OCI-M2 (cell line): ENCODE data around the gene CACNA1C.

Experiments
- DNase-seq: peaks from one replicate; lab custom pipeline; 2025; ENCODE audit not compliant: unreplicated experiment; lab: John Stamatoyannopoulos, UW

CACNA1C gene

DNA sequence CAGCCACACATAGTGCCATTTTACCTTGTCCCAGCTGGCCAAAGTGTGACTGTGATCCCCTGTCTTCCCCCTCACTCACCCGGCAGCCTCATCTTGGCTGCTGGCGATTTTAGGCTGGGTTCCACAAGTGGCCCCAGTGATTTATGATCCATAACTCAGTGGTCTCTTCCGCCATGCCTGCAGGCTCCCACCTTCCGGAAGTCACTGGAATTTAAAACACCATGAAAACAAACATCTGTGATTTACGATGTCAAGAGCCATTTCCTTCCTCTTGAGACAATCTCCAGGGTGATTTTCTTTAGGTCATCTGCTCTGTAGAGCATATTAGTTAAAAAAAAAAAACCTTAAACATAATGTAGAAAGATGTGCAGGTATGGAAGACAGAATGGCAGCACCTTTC, 282.3 kb downstream of the CACNA1C start:
- no peak for DNase-seq

GRCh38 chr12:2335513-2335912, 282.7 kb downstream of the CACNA1C start:
- no peak for DNase-seq

DNA sequence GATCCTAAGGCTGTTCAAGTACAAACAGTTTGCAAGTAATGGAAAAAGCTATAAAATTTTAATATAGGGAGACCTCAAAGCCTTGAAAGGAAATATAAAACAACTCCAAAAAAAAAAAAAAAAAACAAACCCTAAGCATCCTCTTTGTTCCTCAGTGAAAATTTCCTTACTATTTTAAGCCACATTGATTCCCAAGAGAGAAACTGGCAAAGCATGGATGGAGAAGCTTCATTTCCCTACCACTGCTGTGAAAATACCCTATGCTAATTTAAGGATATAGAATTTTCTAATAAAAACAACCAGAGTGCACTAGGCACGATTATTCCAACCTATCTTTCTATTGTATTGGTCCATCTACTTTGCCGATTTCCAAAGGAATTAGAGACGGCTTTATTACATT, 283.1 kb downstream of the CACNA1C start:
- DNase-seq, result no peak

- no peak for DNase-seq
Measured at GRCh38 chr12:2336409-2336829, 283.6 kb downstream of the CACNA1C start.

DNA sequence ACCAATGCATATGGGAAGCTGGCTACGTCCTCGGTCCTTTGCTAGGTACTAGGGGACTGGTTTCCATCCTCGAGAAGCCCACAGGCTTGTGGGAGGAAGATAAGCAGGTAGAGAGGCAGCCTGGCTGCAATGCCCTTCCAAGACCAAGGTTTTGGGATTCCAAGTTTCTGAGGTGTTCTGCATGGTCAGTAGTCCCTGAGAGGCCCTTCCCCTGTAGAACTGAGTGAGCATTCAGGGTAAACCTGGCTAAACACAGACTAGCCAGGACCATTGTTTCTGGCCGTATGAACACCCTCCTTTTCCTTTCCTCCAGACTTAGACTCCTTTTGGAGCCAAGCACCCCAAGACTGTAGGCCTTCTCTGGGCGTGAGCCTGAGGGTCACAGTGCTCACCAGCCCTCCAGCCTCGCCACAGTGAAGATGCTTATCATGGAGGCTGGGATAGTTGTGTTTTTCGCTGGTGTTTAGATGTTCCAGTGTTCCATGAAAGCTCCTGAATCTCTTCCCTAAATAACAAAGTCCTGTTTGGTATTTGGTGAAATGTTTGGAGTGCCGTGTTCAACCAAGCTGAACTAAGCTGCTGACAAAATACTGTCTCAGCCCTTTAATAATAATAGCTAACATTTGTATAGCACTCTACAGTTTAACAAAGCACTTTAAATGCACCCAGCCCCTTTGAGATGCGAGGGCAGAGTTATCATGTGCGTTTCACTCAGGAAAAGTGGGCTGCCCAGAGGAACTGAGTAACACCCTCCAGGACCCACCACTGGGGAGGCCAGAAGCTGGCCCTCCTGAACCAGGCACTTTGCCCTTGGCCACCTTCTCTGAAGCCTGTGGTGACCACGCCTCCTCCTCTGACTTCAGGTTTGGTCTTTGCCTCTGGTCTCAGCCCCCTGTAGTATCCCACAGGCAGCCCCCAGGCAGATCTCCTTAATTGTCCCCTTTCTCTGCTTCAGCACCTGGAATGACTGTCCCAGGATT, 284.5 kb downstream of the CACNA1C start:
- DNase-seq, result no peak

DNA sequence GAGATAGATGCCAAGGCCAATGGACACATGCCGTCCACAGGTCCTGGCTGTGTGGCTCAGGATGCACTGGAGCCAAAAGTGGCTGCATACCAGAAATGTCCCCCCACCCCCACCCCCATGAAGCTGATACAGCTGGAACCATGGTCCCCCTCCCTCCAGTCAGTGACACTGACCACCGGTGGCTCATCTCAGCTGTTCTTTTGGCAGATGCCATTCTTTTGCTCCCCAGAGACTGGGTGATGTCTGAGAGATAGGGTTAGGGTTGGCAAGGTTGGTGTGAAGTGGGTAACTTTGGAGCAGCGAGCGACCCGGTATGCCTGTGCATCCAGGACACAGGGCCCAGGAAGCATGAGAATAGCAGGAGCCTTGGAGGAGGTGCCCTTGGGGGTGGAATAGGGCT, 285.6 kb downstream of the CACNA1C start:
- no peak for DNase-seq

- no peak for DNase-seq
Measured at GRCh38 chr12:2338991-2339431, 286.2 kb downstream of the CACNA1C start.

GRCh38 chr12:2341051-2341751, 288.4 kb downstream of the CACNA1C start:
- no peak for DNase-seq

GRCh38 chr12:2341871-2342270, 289.1 kb downstream of the CACNA1C start:
- DNase-seq, result no peak

GRCh38 chr12:2343681-2344080, 290.9 kb downstream of the CACNA1C start:
- no peak for DNase-seq

GRCh38 chr12:2344476-2344875, 291.7 kb downstream of the CACNA1C start:
- DNase-seq, result no peak

- DNase-seq, result no peak
Measured at GRCh38 chr12:2344885-2345284, 292.1 kb downstream of the CACNA1C start.

DNA sequence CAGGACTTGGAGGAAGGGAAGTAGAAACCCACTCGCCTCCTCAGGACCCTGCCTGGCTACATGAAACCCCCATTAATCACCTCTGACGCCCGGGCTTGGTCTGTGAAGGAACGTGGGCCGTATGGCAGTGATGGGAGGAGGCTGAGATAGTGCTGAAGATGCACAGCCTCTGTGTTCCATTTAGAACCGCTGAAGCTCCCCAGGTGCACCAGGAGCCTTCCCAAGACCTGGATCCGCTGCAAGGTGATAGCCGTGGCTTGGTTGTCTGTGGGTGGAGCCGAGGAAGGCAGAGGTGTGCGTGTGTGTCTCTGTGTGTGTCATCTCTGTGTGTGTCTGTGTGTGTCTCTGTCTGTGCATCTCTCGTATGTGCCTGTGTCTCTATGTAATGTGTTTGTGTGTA, 293.1 kb downstream of the CACNA1C start:
- DNase-seq, result no peak

GRCh38 chr12:2346416-2346815, 293.6 kb downstream of the CACNA1C start:
- no peak for DNase-seq

GRCh38 chr12:2347137-2347843, 294.5 kb downstream of the CACNA1C start:
- no peak for DNase-seq

DNA sequence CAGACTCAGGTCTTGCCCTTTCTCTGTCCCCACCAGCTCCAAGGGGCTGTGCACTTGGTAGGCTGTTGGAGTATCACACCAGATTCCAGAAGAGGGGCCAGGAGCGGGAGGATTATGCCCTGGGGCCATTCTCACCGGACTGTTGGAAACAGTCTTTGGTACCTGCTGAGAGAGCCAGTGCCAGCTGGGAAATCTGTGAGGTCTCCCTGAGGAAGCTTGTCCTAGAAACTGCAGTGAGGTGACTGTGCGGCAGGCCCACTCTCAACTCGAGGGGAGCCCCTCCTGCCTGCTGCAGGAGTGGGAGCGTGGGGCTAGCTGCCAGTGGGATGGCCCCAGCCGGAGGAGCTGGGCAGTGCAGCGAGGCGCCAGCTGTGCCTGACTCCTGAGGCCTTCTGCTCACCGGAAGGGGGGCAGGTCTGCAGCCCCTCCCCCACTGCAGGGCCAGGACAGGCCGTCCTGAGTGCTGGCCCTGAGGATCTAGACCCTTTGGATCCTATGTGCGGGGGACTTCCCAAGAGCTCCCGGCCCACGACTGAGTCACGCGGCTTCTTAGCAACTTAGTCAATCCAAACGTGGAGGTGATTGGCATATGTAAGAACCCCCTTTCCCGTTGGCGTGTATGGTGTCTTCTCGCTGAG, 295.2 kb downstream of the CACNA1C start:
- DNase-seq, result no peak

GRCh38 chr12:2348482-2348852, 295.7 kb downstream of the CACNA1C start:
- DNase-seq, result no peak

DNA sequence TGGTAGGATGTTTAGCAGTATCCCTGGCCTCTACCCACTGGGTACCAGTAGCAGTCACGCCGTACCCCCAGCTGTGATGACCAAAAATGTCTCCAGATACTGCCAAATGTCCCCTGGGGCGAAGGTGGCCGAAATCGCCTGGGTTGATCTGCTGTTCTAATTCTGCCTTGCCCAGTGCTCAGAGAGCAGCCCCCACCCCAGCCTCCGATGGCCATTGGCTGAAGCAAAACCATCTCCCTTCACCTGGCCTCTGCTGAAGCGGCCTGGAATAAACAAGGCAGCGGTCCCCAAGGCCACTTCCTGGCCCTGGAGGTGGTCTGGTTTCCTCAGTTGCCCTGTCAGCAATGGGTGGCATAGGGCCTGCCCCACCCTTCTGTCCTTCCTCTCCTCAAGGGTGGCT, 298.4 kb downstream of the CACNA1C start:
- no peak for DNase-seq

- no peak for DNase-seq
Measured at GRCh38 chr12:2352203-2352602, 299.4 kb downstream of the CACNA1C start.

DNA sequence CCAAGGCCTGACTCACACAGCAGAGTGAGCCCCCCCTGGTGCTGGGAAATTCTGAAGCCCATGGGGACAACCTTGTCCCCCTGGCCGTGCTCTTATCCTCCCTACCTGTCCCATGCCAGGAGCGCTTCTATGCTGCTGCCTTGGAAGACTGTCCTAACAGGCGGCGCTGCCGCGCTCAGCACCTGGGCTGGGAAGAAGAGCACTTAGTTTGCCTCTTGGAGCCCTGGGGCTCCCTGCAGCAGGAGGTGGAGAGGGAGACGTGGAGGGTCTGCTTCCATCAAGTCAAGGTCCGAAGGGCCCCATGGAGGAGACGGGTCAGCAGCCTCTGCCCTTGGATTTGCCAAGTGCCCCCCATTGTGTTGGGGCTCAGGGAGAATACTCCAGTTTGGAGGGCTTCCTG, 300.5 kb downstream of the CACNA1C start:
- no peak for DNase-seq

- DNase-seq, result no peak
Measured at GRCh38 chr12:2353691-2354090, 300.9 kb downstream of the CACNA1C start.
